DOHH2 (cell line): ENCODE results near the gene ABI2.

Source experiments
- H3F3A ChIP-seq: fragments of 200-600 bp; sonication (generic), shearing (Covaris generic); 2 replicates; pipeline ENCODE4 v1.6.0; 2016; ENCODE audit warnings: antibody characterized with exemption, mild to moderate bottlenecking; ENCODE audit not compliant: control insufficient read depth, insufficient read depth
- H3K27ac ChIP-seq: fragments of 200-600 bp; sonication (generic); 2 replicates; pipeline ENCODE4 v1.5.1; 2014; ENCODE audit warnings: low read depth, mild to moderate bottlenecking, low read length, moderate library complexity
- H3K27me3 ChIP-seq: fragments of 200-600 bp; sonication (generic); 2 replicates; pipeline ENCODE4 v1.6.1; 2014; ENCODE audit warnings: mild to moderate bottlenecking, low read length, mixed read lengths; ENCODE audit not compliant: control insufficient read depth
- H3K36me3 ChIP-seq: fragments of 200-600 bp; sonication (generic); 2 replicates; pipeline ENCODE4 v1.6.1; 2014; ENCODE audit warnings: mild to moderate bottlenecking, low read length, moderate library complexity, mixed read lengths; ENCODE audit not compliant: control insufficient read depth
- H3K4me1 ChIP-seq: fragments of 200-600 bp; sonication (generic); 2 replicates; pipeline ENCODE4 v1.6.1; 2014; ENCODE audit warnings: mild to moderate bottlenecking, low read length, mixed read lengths; ENCODE audit not compliant: control insufficient read depth
- H3K4me2 ChIP-seq: fragments of 200-600 bp; sonication (generic); 2 replicates; pipeline ENCODE4 v1.6.0; 2014; ENCODE audit warnings: mild to moderate bottlenecking, low read length, moderate library complexity
- H3K4me3 ChIP-seq: fragments of 200-600 bp; sonication (generic); 2 replicates; pipeline ENCODE4 v1.5.1; 2014; ENCODE audit warnings: mild to moderate bottlenecking, low read length, mixed read lengths
- H3K79me2 ChIP-seq: fragments of 200-600 bp; sonication (generic); 2 replicates; pipeline ENCODE4 v1.6.1; 2014; ENCODE audit warnings: mild to moderate bottlenecking, low read length, mixed read lengths; ENCODE audit not compliant: control insufficient read depth
- H3K9me2 ChIP-seq: fragments of 200-600 bp; sonication (generic); replicated peaks from 2 replicates; pipeline ENCODE4 v1.6.1; 2014; ENCODE audit warnings: mild to moderate bottlenecking, low read length, mixed read lengths; ENCODE audit not compliant: control insufficient read depth
- H3K9me3 ChIP-seq: fragments of 200-600 bp; sonication (generic); 2 replicates; pipeline ENCODE4 v1.6.1; 2014; ENCODE audit warnings: antibody characterized with exemption, low read length, mixed read lengths; ENCODE audit not compliant: control insufficient read depth, insufficient read depth
- H4K20me1 ChIP-seq: fragments of 200-600 bp; sonication (generic); 2 replicates; pipeline ENCODE4 v1.6.0; 2014; ENCODE audit warnings: low read depth, mild to moderate bottlenecking, antibody characterized with exemption, low read length, moderate library complexity; ENCODE audit not compliant: control insufficient read depth, insufficient read depth
- CTCF ChIP-seq: fragments of 200-600 bp; sonication (generic); IDR thresholded peaks from one replicate; pipeline ENCODE4 v1.5.1; 2014; ENCODE audit warnings: antibody characterized with exemption, mild to moderate bottlenecking, low read depth, low read length; ENCODE audit not compliant: poor library complexity, severe bottlenecking
- EZH2phosphoT487 ChIP-seq: fragments of 200-600 bp; sonication (generic); IDR thresholded peaks from 2 replicates; pipeline ENCODE4 v1.6.1; 2017; ENCODE audit warnings: borderline replicate concordance, mild to moderate bottlenecking, antibody characterized with exemption, low read length, moderate library complexity, mixed read lengths

Gene ABI2

GRCh38 chr2:203407496-203407895, 79.3 kb downstream of the ABI2 start:
- Histone ChIP-seq H3K36me3 (peaks cover 45% of the 10 kb centered on the region), H3K4me3 (no peak overlapping the region), H3K9me2 (no peaks in the 10 kb centered on the region), H4K20me1 (no peaks in the 10 kb centered on the region), H3K27me3 (no peaks in the 10 kb centered on the region), H3K4me1 (no peaks in the 10 kb centered on the region), H3K9me3 (no peaks in the 10 kb centered on the region), H3K4me2 (no peak overlapping the region), H3K27ac (no peak overlapping the region), H3F3A (no peaks in the 10 kb centered on the region), H3K79me2 (no peaks in the 10 kb centered on the region)
- TF ChIP-seq CTCF (no peak), EZH2phosphoT487 (no peak)

- H3K4me2 ChIP-seq = no peak overlapping the region
- no peaks in the 10 kb centered on the region for H3F3A ChIP-seq
- H3K27me3 ChIP-seq = no peaks in the 10 kb centered on the region
- H3K9me3 ChIP-seq = no peaks in the 10 kb centered on the region
- H4K20me1 ChIP-seq = no peaks in the 10 kb centered on the region
- H3K4me1 ChIP-seq = no peaks in the 10 kb centered on the region
- H3K4me3 ChIP-seq = no peak overlapping the region
- TF ChIP-seq EZH2phosphoT487 (no peak), CTCF (no peak)
- no peak overlapping the region for H3K27ac ChIP-seq
- H3K9me2 ChIP-seq = no peaks in the 10 kb centered on the region
- no peaks in the 10 kb centered on the region for H3K79me2 ChIP-seq
- H3K36me3 ChIP-seq = peaks cover 39% of the 10 kb centered on the region
These were observed 84.5 kb downstream of the ABI2 start for GRCh38 chr2:203412546-203413331.

GRCh38 chr2:203413796-203414195, 85.6 kb downstream of the ABI2 start:
- H3K4me1 ChIP-seq = no peaks in the 10 kb centered on the region
- no peaks in the 10 kb centered on the region for H3K9me3 ChIP-seq
- H3K9me2 ChIP-seq = no peaks in the 10 kb centered on the region
- peaks cover 49% of the 10 kb centered on the region for H3K36me3 ChIP-seq
- no peaks in the 10 kb centered on the region for H3K79me2 ChIP-seq
- H3K27ac ChIP-seq = no peak overlapping the region
- H3K4me3 ChIP-seq = no peak overlapping the region
- H4K20me1 ChIP-seq = no peaks in the 10 kb centered on the region
- TF ChIP-seq CTCF (no peak), EZH2phosphoT487 (no peak)
- no peaks in the 10 kb centered on the region for H3K27me3 ChIP-seq
- no peaks in the 10 kb centered on the region for H3F3A ChIP-seq
- no peak overlapping the region for H3K4me2 ChIP-seq
